ENCODE results near the gene ITIH6.
"Not testable (repeated sequence)": the region's sequence is repeated elsewhere in the genome, so short reads cannot be mapped to it uniquely, and the experiment has no call there.

Gene ITIH6

DNA sequence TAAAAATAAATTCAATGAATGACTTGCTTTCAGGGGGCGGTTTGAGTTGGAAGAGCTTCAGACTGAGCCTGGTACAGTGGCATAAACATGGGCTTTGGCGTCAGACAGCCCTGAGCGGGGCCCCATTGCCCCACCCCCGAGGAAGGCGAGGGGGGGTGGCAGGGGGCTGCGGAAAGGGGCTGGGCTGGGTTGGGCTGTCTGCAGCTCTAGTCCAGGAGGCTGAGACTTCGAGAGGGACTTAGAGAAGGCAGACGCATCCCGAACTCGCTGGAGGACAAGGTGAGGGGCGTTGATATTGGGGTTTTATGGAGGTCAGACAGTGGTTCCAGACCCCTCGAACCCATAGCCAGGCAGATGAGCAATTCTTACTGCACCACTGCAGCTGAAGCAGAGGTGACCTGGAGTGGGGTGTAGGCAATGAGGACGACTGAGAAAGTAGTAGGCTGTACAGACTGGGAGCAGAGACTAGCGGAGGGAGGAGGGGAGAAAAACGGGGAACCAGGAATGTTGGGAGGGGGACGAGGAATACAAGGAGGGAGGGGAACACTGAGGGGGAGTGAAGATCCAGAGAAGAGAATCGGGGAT, 9.6 kb upstream of the ITIH6 start, which contains the start of gene MAGED2:
MAGED2 (plus strand) TSS at position 222 of the 585 bp plus-strand sequence. CDS start 1,587 bp downstream, outside the sequence.
- DNase-seq (ENCODE audit: extremely low read depth in 1 of 2, low read depth in 1 of 2): peak in 1 of 2 donors; percentile 24

DNA sequence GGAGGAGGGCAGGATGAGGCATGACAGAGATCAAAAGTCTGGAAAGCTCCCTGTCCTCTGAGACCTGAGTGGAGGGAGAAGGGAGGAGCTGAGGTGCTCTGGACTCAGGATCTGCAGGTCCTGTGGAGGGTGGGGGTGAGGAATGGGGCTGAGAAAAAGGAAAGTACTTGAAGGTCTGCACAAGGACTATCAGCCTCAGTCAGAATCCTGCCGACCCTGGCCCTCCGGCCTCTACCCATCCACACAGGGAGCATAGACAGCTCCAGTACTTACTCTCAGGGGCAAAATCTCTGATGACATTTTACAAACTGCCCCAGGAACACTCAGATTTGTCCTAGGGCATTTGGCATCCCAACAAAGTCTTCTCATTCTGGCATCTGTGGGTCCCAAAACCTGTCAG, 991 bp upstream of the ITIH6 start:
- DNase-seq (ENCODE audit: extremely low read depth in 1 of 2, low read depth in 1 of 2): no peak

DNA sequence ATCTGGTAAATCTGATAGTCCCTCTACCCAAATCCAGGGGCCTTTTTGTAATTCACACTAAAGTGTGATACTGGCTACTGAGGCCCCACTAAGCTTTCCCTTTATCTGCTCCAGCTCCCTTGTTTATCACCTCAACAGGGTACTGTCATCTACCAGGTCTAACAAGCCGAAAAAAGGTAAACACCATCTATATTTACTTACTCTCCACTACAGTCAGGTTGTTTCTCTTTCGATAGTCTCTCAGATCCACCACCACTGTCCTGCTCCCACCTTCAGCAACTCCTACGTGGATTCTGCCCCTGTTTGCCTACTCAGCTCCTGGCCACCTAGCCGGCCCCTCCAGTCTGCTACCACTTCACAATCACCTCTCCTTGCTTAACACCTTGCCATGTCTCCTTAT, 3.3 kb downstream of the ITIH6 start:
- no peak for DNase-seq (ENCODE audit: extremely low read depth in 1 of 2, low read depth in 1 of 2)

DNA sequence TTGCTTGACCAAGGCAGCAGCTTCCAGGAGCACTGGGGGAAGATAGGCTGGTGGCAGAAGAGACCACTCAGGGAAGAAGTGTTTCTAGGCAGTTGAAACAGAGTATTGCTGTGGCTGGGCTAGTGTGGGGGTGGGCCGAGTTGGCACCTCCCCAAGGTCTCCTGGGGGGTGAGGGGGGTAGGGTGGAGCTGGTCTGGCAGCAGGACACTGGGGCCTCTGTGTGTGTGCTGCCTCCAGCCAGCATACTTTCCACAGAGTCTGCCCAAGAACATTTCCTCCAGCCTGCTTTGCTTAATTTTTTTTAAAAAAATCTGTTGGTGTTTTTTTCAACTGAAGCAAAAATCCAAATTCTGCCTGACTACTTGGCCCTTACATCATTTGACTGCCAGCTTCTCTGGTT, 4.0 kb downstream of the ITIH6 start:
- DNase-seq (ENCODE audit: extremely low read depth in 1 of 2, low read depth in 1 of 2): no peak

DNA sequence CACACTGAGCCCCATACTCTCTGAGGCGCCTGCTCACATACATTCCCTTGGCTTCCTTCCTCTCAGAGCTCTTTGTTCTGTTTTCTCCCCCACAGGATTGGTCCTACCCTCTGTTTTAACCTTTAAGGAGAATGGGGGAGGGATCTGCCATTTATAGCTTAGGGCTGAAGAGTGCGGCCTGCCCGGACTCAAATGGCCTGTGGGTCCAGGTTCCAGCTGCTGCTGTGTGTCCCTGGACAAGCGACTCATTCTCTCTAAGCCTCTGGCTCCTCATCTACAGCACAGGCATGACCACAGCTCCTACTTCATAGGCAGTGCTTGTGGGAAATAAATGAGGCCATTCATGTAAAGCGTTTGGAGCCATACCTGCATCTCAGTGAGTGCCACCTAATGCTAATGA, 8.7 kb downstream of the ITIH6 start:
- DNase-seq (ENCODE audit: extremely low read depth in 1 of 2, low read depth in 1 of 2): not testable (repeated sequence)

DNA sequence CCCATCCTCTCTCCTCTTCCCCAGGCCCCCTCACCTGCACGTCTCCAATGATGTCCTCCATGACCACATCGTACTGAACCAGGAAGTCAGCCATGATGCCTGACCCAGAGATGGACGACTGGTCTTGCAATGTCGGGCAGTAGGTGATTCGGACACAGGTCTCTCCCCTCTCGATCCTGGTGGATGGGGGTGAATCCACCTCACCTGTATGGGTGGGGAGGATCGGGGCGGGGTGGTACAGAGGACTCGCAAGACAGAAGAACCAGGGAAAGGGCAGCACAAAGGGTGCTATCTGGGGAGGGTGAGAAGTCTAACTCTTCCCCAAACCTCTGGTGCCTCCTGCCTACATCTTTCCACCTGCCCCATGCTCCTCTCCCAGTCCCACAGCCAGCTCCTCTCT, 9.6 kb downstream of the ITIH6 start:
- DNase-seq (ENCODE audit: extremely low read depth in 1 of 2, low read depth in 1 of 2): no peak

DNA sequence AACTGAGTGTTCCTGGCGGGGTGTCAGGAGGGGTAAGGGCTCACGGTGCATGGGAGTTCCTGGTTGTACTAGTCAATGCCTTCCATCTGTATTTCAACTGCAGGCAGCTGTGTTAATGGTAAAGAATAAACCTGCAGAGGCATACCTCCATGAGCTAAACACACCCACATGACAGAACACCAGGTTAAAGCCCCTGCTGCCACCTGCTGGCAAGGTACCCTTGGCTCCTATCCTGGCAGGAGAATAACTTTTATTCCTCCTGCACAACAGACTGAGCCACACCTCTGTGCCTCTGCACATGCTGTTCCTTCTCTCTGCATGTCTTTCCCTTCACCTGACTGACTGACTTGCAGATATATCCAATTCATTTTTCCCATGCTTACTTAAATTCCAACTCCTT, 11.1 kb downstream of the ITIH6 start:
- no peak for DNase-seq (ENCODE audit: extremely low read depth in 1 of 2, low read depth in 1 of 2)

DNA sequence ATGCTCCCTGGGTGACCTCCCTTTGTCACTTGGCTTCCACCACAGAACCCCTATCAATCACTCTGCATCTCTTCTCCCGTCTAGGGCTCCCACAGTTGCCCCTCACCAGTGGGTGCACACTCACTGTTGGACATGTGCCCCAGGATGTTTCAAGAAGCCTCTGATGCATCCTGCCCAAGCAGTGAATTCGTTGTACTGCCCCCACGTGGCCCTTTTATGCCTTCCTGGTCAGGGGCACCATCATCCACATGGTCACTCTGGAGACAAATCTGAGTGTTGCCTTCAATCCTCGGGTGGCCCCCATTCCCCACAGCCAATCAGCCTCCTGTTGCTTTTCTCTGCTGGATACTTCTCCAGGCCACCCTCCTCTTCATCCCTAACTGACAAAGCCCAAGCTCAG, 12.2 kb downstream of the ITIH6 start:
- no peak for DNase-seq (ENCODE audit: extremely low read depth in 1 of 2, low read depth in 1 of 2)

DNA sequence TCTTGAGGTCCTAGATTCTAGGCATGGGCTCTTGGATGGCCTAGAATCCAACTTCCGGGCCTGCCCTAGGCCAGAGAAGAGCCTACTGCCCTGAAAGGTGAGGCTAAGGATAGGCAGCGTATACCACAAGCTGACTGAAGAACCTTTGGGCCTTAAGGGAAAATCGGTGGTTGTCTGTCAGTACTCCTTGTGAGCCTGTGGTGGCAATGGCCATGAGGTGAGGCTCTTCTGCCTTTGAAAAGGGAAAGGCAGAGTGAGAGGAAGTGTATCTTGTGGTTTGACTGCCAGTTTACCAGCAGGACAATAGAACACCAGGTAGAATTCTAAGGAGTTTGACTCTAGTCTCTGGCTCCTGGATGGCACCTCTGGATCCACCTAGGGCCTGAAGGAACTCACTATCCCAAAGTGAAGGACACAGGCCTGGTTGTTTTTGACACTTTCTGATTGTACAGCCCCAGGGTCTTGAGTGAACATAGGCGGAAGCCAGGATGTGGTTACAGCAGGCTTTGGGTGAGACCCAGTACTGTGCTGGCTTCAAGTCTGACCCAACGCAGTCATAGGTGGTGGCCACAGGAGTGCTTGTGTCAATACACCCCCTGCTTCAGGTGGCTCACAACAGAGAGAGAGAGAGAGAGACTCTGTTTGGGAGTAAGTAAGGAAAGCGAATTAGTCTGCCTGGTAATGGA, 20.9 kb downstream of the ITIH6 start:
- no peak for DNase-seq (ENCODE audit: extremely low read depth in 1 of 2, low read depth in 1 of 2)

DNA sequence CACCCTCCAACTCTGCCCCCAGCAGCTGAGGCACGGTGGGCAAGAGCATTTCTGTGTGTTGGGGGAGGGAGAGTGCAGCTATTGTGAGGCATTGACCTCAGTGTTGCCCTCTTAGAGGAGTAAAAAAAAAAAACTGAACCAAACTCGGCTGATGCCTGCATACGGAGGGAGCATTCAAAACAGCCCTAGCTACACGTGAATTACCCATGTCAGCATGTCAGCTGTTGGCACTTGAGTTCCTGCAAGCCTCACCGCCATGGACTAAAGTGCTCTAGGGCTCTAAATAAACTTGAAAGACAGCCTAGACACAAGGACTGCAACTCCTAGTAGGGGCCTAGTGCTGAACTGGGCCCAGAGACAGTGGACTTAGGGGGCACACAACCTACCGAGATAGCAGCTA, 22.0 kb downstream of the ITIH6 start:
- DNase-seq (ENCODE audit: extremely low read depth in 1 of 2, low read depth in 1 of 2): no peak

DNA sequence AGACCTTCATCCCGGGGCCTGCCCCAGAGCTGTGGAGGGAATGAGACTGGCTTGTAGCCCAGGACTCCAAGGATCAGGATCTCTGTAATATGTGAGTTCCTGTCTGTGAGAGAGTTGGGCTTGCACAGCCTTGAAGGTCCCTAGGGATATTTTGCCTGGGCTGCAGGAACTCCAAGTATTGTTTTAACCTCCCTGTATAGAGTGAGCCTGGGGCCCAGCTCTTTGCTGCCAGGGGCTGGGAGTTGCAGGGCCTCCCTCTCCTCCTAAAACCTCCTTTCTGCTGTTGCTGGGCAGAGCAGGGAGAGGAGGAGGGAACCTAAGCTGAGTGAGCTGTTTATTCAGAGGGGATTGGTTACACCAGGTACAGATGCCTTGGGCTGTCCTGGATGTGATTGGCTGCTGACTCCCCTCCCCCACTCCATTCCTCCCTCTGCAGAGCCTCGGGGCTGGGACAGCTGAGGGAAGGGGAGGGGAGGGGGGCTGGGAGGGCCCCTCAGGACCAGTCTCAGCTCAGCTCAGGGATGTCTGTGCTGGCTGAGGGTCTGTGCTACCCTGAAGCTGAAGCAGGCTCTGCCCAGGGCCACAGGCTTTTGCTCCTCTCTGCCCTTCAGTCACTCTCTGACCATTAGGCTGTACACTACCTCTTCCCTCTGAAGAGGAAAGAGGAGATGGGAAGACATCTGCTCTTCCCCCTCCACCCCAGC, 23.5 kb downstream of the ITIH6 start:
- not testable (repeated sequence) for DNase-seq (ENCODE audit: extremely low read depth in 1 of 2, low read depth in 1 of 2)

DNA sequence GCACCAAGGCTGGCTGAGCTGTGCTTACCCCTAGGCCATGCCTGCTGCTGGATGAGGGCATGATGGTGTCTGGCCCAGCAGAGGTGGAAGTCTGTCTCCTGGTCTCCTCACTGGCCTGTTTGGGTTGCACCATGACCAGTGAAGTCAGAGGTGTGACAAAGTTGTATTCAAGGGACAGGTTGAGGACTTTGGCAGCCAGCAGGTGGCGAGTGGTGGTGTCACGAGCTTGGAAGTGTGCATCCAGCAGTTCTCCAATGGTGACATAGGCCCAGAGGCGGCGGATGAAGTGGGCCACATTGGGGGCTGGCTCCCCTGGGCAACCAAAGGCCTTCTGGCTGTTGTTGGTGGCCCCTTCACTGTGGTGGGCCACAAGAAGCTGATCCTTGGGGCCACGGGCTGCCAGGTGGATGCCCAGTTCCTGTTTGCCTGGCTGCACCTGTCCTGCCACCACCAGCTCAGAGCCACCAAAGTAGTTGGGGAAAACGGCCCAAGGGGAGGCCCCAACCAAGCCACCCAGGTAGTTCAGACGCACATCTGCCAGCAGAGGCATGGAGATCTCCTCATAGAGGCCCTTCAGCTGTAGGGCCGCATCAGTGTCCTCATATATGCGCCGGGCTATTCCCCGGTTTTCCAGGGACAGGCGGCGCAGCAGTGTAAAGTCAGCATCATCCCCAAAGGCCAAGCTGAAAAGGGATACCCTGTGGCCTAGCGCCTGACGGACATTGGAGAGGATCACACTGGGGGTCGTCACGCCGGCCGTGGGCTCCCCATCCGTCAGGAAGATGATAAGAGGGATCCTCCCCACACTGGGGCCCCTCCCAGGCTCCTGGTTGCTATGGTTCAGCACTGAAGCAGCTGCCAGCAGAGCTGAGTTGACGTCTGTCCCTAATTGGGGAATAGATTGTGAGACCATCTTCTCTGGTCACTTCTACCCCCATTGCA, 39.7 kb downstream of the ITIH6 start:
- DNase-seq (ENCODE audit: extremely low read depth in 1 of 2, low read depth in 1 of 2): no peak

DNA sequence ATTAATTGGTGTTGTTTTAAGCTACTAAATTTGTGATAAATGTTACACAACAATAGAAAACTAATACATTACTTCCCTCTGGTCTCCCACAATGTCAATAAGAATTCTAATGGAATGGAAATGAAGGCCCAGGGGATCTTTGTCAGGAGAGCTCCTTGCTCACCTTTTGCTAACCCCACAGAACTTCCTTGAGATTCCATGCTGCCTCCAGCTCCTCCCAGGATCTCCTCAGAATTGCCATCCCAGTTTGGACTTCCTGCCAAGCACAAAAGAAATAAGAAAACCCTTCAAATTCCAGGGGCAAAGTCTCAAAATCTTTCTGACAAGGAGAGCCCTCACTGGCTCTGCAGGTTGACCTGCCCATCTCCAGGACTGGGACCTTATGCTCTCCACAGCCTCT, 43.2 kb downstream of the ITIH6 start:
- DNase-seq (ENCODE audit: extremely low read depth in 1 of 2, low read depth in 1 of 2): no peak

DNA sequence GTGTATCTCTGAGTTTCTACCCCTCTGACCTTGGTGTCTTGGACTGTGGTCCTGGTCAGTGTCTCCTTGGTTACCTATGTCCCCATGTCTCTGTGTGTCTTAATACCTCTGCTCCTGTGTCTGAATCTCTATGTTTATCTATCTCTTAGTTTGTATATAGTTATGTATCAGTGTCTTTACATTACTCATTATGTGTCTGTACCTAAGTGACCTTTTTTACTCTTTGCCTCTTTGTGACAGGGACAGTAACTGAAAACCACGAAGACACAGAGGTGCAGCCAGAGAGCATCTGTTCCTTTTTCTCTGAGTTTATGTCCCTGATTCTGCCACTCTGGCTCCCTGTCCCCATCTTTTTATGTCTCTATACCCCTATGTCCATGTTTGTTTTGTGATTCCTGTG, 49.4 kb downstream of the ITIH6 start:
- no peak for DNase-seq (ENCODE audit: extremely low read depth in 1 of 2, low read depth in 1 of 2)

DNA sequence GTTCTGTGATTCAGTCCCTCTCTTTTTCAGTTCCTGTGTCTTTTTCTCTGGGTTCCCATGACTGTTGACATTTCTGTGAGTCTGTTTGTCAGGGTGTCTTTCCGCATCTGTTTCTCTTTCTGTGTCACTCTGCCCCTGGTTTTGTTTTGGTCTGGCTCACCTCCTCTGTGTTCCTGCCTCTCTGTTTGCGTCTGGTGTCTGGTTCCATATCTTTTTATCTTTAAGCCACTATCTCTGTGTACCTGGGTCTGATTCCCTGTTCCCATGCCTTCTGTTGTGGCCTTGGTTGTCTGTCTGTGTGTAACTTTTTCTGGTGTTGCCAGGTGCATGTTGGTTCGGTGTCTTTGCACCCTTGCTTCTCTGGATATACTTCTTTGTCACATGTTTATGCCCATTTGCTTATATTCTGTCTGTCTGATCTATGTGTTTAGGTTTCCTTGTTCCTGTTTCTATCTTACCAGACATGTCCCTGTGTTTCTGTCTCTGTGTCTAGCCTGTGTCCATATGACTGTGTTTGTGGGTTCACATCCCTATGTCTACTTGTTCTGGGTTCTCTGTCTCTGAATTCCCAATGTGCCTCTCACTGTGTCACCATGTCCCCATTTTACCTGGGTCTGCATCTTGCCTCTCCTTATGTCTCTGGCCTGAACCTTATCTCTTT, 50.2 kb downstream of the ITIH6 start:
- DNase-seq (ENCODE audit: extremely low read depth in 1 of 2, low read depth in 1 of 2): no peak

DNA sequence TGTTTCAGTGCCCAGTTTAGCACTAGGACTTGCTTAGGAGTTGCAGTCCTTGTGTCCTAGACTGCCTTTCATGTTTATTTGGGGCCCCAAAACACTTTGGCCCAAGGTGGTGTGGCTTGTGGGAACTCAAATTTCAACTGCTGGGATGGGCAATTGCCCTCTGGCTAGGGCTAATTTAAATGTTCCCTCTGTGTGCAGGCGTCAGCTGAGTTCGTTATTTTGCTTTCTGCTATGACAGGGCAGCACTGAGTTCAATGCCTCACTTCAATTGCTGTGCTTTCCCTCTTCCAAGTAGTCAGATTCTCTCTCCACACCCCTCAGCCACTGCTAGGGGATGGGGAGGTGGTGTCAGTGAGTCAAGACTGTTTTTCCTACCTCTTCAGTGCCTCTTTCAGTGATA, 51.1 kb downstream of the ITIH6 start:
- DNase-seq (ENCODE audit: extremely low read depth in 1 of 2, low read depth in 1 of 2): no peak

DNA sequence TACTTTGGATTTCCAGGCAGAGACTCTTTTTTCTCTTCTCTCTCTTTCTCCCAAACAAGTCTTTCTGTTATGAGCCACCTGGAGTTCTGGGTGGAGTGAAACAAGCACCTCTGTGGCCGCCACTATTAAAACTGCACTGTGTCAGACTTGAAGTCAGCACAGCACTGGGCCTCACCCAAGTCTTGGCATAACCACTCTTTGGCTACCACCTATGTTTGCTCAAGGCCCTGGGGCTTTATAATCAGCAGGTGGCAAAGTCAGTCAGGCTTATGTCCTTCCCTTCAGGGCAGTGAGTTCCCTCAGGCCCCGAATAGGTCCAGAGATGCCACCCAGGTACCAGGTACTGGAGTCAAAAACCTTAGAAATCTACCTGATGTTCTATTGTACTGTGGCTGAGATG, 52.4 kb downstream of the ITIH6 start:
- no peak for DNase-seq (ENCODE audit: extremely low read depth in 1 of 2, low read depth in 1 of 2)

DNA sequence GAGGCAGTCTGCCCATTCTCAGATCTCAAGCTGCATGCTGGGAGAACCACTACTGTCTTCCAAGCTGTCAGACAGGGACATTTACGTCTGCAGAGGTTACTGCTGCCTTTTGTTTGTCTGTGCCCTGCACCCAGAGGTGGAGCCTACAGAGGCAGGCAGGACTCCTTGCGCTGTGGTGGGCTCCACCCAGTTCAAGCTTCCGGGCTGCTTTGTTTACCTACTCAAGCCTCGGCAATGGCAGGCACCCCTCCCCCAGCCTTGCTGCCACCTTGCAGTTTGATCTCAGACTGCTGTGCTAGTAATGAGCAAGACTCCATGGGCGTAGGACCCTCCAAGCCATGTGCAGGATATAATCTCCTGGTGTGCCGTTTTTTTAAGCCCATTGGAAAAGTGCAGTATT, 59.5 kb downstream of the ITIH6 start:
- DNase-seq (ENCODE audit: extremely low read depth in 1 of 2, low read depth in 1 of 2): not testable (repeated sequence)

DNA sequence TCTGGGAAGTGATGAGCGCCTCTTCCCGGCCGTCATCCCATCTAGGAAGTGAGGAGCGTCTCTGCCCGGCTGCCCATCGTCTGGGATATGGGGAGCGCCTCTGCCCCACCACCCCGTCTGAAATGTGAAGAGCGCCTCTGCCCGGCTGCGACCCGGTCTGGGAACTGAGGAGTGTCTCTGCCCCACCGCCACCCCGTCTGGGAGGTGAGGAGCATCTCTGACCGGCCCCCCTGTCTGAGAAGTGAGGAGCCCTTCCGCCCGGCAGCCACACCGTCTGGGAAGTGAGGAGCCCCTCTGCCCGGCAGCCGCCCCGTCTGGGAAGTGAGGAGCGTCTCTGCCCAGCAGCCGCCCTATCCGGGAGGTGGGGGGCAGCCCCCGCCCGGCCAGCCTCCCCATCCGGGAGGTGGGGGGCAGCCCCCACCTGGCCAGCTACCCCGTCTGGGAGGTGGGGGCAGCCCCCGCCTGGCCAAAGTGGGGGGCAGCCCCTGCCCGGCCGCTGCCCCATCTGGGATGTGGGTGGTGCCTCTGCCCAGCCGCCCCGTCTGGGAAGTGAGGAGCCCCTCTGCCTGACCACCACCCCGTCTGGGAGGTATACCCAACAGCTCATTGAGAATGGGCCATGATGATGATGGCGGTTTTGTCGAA, 61.6 kb downstream of the ITIH6 start:
- not testable (repeated sequence) for DNase-seq (ENCODE audit: extremely low read depth in 1 of 2, low read depth in 1 of 2)

DNA sequence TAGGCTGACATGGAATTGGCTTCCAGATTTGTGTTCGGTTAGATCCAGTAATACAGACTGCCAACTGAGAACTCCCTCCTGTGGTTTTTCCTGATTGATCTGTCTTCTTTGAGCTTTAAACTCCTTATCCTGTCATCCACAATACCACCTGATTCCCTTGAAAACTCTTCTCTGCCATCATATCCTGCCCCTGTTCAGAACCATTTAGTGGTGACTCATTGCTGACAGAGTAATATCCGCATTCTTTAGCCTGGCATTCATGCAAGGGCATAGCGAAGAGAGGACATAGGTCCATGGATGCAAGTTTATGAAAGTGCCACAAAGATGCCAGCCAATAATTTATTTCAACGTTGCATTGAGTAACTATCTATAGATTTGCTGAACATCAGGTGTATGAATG, 76.6 kb downstream of the ITIH6 start:
- DNase-seq (ENCODE audit: extremely low read depth in 1 of 2, low read depth in 1 of 2): no peak

Data from activated CD8-positive, alpha-beta memory T cell treated with anti-CD3 and anti-CD28 coated beads for 1 hour (primary cell).